Measurements from ENCODE around the gene INKA1. TPM values are rescaled to one million over a fixed set of nuclear protein-coding genes. Genes with fewer than 3 reads are reported as not detected.
"Not testable (repeated sequence)": the region's sequence is repeated elsewhere in the genome, so short reads cannot be mapped to it uniquely, and the experiment has no call there.

The INKA1 gene
- total RNA-seq, 1 donor from 2014 or later, result 12.5 TPM

DNA sequence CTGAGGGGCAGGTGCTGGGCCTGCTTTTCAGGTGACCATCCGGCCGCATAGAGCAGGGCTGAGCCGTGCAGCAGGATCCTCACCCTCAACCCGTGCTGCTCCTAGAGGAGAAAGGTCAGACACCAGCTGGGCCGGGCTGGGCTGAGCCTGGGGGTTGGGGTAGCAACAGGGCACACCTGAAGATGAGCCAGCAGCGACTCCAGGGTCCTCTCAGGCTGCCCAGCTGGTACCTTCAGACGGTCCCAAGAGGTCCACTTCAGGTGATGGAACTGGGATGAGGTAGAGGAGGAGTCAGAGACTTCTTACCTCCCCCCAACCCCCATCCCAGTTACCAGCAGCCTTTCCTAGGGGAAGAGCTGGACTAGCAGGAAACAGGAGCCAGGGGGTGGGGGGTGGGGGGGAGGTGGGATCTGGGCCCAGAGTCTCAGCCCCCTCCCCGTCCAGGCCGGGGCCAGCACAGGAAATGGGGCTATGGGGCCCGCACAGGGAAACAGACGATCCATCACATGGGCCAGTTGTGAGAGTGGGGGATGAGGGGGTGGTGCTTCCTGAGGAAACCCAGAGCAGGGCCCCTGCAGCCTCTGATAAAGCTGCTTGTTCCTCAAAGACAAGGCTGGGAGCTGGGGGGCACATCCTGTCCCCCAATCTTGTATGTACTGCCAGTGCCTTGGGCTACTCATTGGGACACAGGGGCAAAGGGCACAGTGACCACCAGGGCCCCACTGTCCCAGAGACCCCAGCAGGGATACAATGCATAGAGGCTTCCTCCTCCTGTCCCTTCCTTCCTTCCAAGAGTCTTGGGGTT lies 3.0 kb downstream of the INKA1 start:
- TF ChIP-seq CTCF (IDR thresholded peaks at IDR 0.05), result no peak
- TF ChIP-seq POLR2A (IDR thresholded peaks at IDR 0.05), result no peak
- no peak for TF ChIP-seq POLR2AphosphoS5 (IDR thresholded peaks at IDR 0.05; ENCODE audit: insufficient read depth in 1 of 2, low read depth in 1 of 2)
- Histone ChIP-seq H3K9me3 (no peaks in the 10 kb centered on the region), H3K36me3 (peaks cover 0 to 9% of the 10 kb centered on the region in 2 donors), H3K4me3 (peak overlapping the region in 1 of 2 donors; percentile 82), H3K27ac (peak overlapping the region; percentile 98), H3K4me1 (peaks cover 49% of the 10 kb centered on the region), H3K27me3 (no peaks in the 10 kb centered on the region)
- intact Hi-C loops (cut with DNase I), result no loop called here
- no peak for DNase-seq (ENCODE audit: extremely low spot score in 2 of 2)

- H3K4me1 ChIP-seq, result peaks cover 54% of the 10 kb centered on the region
- TF ChIP-seq POLR2A (IDR thresholded peaks at IDR 0.05) (no peak), POLR2AphosphoS5 (IDR thresholded peaks at IDR 0.05; ENCODE audit: insufficient read depth in 1 of 2, low read depth in 1 of 2) (no peak)
- DNase-seq (ENCODE audit: extremely low spot score in 2 of 2), result no peak
- intact Hi-C loops (cut with DNase I), result no loop called here
- peak overlapping the region; percentile 98 for H3K27ac ChIP-seq
- no peaks in the 10 kb centered on the region for H3K9me3 ChIP-seq
- H3K27me3 ChIP-seq, result no peaks in the 10 kb centered on the region
- no peak overlapping the region for H3K4me3 ChIP-seq
- peaks cover 0 to 14% of the 10 kb centered on the region in 2 donors for H3K36me3 ChIP-seq
Measured at GRCh38 chr3:49806850-49807249, 3.8 kb downstream of the INKA1 start.

DNA sequence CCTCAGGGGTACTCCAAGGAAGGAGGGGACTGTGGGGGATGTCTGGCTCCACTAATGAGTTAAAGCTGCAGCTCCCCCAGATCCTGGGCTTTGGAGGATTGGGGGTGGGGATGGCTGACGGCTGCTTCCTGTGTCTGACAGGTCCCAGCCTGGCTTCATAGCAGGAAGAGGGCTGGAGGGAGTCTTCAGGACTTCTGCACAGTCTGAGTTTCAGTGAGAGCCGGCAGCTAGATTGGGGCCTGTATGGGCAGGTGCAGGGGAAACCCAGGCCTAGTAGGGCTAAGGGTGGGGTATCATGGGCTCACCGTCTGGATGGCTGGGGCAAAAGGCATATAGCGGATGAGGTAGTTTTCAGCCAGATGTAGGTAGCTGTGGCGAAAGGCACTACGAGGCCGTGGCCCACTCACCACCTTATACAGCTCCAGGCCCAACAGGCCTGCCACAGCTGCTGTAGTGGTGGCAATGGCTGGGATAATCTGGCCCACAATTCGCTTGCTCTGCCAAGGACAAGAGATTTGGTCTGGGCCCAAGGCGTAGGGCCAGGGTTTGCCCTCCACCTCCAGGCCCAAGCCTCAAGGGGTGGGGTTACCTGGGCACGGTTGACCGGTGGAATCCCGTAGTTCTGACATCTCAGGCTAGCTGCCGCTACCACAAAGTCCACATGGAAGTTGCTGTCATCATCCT lies 4.5 kb downstream of the INKA1 start:
- peaks cover 62% of the 10 kb centered on the region for H3K4me1 ChIP-seq
- H3K27ac ChIP-seq, result peak overlapping the region; percentile 98
- H3K27me3 ChIP-seq, result no peaks in the 10 kb centered on the region
- H3K9me3 ChIP-seq, result no peaks in the 10 kb centered on the region
- no peak for DNase-seq (ENCODE audit: extremely low spot score in 2 of 2)
- no peak overlapping the region for H3K4me3 ChIP-seq
- peaks cover 0 to 16% of the 10 kb centered on the region in 2 donors for H3K36me3 ChIP-seq
- TF ChIP-seq POLR2AphosphoS5 (IDR thresholded peaks at IDR 0.05; ENCODE audit: insufficient read depth in 1 of 2, low read depth in 1 of 2) (no peak), CTCF (IDR thresholded peaks at IDR 0.05) (no peak), POLR2A (IDR thresholded peaks at IDR 0.05) (no peak)
- intact Hi-C loops (cut with DNase I), result no loop called here

DNA sequence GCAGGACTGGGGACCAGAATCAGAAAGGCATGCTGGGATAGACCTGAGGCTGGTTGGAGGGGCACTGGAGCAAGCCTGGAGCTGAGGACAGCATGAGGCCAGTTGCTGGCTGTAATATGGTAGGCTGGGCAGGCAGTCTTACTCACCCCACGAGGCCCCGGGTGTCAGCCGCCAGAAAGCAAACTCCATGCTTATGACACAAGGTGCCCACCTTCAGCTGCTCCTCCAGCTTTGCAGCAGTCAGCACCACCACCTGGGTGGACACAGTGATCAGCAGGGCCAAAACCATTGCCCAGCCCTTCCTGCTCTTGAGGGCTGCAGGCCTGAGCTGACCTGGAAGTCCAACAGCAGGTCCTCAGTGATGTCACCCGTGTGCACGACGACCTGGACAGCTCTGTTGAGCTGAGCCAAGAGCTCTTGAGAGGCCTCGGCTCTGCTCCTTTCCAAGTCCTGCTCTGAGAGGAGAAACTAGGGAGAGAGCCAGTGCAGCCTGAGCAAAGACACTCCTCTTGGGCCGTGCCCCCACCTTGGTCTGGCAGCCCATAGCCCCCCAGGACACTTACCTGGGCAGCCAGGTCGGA lies 9.9 kb downstream of the INKA1 start:
- TF ChIP-seq POLR2AphosphoS5 (IDR thresholded peaks at IDR 0.05; ENCODE audit: insufficient read depth in 1 of 2, low read depth in 1 of 2) (no peak), CTCF (IDR thresholded peaks at IDR 0.05) (no peak), POLR2A (IDR thresholded peaks at IDR 0.05) (no peak)
- Histone ChIP-seq H3K9me3 (no peaks in the 10 kb centered on the region), H3K36me3 (peaks cover 0 to 16% of the 10 kb centered on the region in 2 donors), H3K27ac (peak overlapping the region; percentile 65), H3K4me3 (peak overlapping the region; percentile 40 to 55), H3K4me1 (peaks cover 35% of the 10 kb centered on the region), H3K27me3 (no peaks in the 10 kb centered on the region)
- intact Hi-C loops (cut with DNase I), result no loop called here
- DNase-seq (ENCODE audit: extremely low spot score in 2 of 2), result no peak

DNA sequence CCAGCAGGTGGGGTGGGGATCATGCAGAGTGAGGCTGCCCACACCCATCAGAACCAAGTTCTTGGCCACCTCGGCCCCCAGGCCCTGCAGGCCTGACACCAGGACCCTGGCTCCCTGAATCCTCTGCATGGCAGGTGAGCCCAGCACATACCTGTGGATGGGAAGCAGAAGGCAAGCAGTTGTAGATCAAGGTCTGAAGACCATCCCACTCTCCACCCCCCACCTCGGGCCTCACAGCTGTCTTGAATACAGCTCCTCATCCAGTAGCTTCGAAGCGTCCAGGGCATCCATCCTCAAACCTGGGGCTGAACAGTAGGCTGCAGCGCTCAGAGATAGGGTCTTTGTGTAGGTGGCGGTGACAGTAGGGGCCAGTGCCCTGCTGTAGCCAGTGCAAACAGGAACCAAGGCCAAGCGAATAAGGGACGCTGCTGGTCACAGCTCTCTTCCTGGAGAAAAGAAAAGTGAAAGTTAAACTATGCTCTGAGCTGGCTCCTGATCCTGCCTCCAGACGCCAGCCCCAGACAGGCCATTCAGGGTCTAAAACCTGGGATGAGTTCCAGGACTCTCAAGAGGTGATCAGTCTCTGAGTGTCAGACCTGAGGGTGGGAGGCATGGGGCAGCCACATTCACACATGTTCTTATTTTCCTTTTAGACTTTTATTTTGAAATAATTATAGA lies 10.6 kb downstream of the INKA1 start, which contains the start of gene UBA7:
Gene UBA7, minus strand, starts transcription at position 457 of the 678 bp plus-strand sequence. Its CDS starts 166 bp downstream, at position 291.
- Histone ChIP-seq H3K27ac (peak within 1 kb of the TSS; percentile 65), H3K4me3 (peak within 1 kb of the TSS; percentile 40 to 55), H3K27me3 (no peaks in the 10 kb centered on the region), H3K9me3 (no peaks in the 10 kb centered on the region), H3K4me1 (peaks cover 32% of the 10 kb centered on the region), H3K36me3 (peaks cover 0 to 16% of the 10 kb centered on the region in 2 donors)
- DNase-seq (ENCODE audit: extremely low spot score in 2 of 2), result no peak
- no peak for TF ChIP-seq CTCF (IDR thresholded peaks at IDR 0.05)
- peak; percentile 44 to 48 for TF ChIP-seq POLR2AphosphoS5 (IDR thresholded peaks at IDR 0.05; ENCODE audit: insufficient read depth in 1 of 2, low read depth in 1 of 2)
- TF ChIP-seq POLR2A (IDR thresholded peaks at IDR 0.05), result no peak
- intact Hi-C loops (cut with DNase I), result no loop called here

GRCh38 chr3:49823131-49823530 lies 20.1 kb downstream of the INKA1 start:
- H3K4me1 ChIP-seq; H3K27me3 ChIP-seq; H3K36me3 ChIP-seq; H3K27ac ChIP-seq; DNase-seq (ENCODE audit: extremely low spot score in 2 of 2); H3K9me3 ChIP-seq; H3K4me3 ChIP-seq; intact Hi-C loops (cut with DNase I): not testable (repeated sequence)

All from vagina (tissue), 2 donors.